NCI-H510A (cell line): Measurements from ENCODE around the gene GJB2.
"Not testable (repeated sequence)": the region's sequence is repeated elsewhere in the genome, so short reads cannot be mapped to it uniquely, and the experiment has no call there.

Experiments
- DNase-seq: peaks from one replicate; lab custom pipeline; 2025; lab: John Stamatoyannopoulos, UW

The GJB2 gene

GRCh38 chr13:20165417-20166257 lies 27.1 kb downstream of the GJB2 start:
- DNase-seq, result no peak

DNA sequence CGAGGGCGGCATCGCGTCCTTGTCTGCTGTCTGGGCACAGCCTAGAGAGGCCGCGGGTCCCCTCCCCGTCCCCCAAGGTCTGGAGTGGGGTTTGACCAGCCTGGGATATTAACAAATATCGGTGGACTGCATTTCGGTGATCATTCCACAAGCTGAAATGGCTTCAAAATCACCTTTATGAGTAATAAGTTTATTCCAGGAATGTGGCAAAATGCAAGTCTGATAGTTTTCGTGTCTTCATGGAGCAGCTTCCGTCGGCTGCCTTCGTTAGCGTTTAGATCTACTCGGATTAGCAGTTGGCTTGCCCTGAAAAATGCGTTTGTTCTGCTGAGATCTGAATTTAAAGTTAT lies 30.8 kb downstream of the GJB2 start:
- DNase-seq, result no peak

DNA sequence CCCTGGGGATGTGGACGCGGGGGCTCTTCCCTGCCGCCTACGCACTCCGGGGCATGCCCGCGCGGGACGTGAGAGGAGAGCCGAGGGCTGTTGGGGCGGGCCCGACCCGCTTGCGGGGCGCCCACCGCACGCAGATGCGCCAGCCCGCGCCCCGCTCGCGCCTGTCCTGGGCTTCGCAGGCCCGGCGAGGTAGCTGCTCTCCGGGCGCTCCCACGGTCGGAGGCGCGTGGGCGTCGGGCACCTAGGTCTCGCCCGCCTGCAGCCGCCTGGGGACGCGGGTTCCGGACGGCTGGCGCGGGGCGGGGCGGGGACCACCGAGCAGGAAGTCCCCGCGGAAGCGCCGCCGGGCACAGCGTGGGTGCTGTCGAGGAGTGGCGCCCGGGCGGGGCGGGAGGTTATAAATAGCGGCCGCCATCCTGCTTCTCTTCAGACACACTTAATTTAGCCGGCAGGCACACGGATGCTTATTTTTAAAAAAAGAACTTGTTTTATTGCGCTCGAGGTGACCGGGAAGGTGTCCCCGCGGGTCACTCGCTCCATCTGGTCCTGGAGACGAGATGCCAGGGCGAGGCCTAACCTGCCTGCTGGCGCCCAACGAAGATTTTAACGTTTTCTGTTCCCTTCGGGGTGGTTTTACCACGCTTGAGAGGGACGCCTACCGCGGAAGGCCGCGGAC lies 31.3 kb downstream of the GJB2 start:
- no peak for DNase-seq

DNA sequence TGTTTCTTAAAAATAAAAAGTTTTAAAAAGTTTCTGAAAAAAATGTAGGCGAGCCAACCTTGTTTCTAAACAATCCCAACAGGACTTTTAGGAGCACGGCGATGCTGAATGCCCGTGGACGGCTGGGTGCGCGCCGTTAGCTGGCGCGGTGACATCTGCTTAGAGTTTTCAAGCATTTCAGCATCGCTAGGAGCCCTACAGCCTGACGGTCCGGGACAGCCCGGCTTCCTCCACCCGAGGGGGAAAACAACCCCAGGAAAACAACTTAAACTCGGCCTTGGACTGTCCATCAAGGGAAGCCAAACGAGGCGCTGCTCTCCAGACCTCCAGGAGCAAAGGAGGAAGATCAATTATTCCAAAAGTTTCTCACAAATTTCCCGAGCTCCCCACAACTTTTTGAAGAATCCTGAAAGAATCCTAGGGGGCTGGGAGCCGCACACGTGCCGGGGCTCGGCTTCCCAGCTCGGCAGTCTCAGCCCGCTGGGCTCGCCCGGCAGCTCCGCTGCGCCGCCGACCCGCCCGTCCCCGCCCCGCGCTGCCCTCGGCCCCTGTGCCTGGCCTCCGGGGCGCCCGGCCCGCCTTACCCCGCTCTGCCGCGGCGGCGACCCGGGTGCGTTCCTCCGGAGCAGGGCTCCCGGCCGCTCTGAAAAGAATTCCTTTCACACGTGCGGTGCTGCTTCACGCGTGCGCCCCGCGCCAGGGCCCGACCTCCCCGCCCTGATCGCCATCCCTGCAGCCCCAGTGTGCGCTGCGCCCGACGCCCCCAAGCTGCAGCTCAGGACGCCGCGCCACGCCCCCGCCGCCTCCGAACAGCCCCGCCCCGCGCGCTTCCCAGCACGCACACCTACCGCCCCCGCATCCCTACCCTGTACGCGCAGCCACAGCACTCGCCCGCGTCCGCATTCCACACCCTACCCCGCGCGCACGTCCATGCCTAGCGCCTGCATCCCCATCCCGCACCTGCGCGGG lies 32.1 kb downstream of the GJB2 start, which contains the start of gene GJA3:
Gene GJA3 (minus strand): TSS at position 747 of the 969 bp plus-strand sequence. CDS start 17,764 bp downstream, outside the sequence.
- no peak for DNase-seq

GRCh38 chr13:20159646-20160305 lies 33.0 kb downstream of the GJB2 start:
- DNase-seq, result no peak

- no peak for DNase-seq
These were observed 35.5 kb downstream of the GJB2 start for GRCh38 chr13:20157151-20157796.

GRCh38 chr13:20156702-20157101 lies 36.0 kb downstream of the GJB2 start:
- no peak for DNase-seq

DNA sequence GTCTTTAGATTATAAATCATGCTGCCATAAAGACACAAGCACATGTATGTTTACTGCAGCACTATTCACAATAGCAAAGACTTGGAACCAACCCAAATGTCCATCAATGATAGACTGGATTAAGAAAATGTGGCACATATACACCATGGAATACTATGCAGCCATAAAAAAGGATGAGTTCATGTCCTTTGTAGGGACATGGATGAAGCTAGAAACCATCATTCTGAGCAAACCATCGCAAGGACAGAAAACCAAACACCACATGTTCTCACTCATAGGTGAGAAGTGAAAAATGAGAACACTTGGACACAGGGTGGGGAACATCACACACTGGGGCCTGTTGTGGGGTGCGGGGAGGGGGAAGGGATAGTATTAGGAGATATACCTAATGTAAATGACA lies 39.4 kb downstream of the GJB2 start:
- DNase-seq, result not testable (repeated sequence)

- no peak for DNase-seq
These were observed 41.1 kb downstream of the GJB2 start for GRCh38 chr13:20151612-20152011.

DNA sequence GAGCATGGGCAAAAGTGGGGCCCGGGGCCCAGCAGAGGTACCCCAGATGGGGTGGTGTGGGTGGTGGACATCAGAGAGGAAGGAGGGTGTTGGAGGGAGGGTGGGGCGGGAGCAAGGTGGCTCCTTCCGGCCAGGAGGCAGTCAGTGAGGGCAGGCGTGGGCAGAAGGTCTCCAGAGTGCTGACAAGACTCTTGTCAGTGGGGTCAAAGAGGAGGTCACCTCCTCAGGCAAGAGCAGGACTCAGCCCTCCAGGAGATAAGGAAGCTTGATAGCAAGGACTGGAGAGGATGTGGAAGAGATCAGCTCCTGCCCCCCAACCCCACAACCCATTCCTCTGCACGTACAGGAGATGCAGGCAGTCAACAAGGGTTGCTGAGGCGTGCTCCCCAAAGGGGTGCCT lies 41.7 kb downstream of the GJB2 start:
- DNase-seq, result no peak

DNA sequence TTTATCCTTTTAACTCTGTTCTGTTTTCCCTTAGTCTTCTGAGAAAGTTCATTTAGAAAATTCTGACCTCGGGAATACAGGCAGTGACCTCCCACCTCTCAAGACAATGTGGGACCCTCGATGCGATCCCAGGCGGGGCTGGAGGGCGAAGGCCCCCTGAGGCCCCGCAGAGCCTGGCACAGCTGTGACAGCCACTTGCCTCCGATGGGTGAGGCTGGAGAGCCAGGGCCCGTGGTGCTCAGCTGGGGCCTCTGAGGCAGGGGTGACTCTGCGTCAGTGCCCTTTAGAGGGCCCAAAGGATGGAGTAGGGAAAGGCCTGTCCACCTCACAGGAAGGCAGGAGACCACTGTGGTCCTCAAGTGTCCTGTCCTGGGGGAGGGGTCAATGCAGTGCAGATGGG lies 42.2 kb downstream of the GJB2 start:
- no peak for DNase-seq

DNA sequence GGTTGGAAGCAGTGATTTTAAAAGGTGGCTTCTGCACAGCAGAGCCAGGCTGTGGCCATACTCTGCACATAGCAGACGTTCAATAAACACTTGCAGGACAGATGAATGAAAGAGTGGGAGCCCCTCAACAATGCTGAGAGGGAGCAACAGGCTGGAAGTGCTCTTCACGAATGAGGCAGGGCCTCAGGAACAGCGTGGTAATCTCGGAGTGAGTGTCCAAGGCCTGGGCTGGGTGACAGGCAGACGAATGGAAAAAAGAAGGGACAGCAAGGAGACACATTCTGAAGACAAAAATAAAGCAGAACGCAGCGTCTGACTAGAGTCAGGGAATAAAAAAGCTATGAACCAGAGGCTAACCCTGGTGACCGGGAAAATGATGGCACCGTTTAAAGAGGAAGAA lies 43.0 kb downstream of the GJB2 start:
- no peak for DNase-seq

- DNase-seq, result no peak
These were observed 44.1 kb downstream of the GJB2 start for GRCh38 chr13:20148501-20149183.

- no peak for DNase-seq
These were observed 46.4 kb downstream of the GJB2 start for GRCh38 chr13:20146381-20146780.

GRCh38 chr13:20145521-20145920 lies 47.2 kb downstream of the GJB2 start:
- DNase-seq, result no peak

DNA sequence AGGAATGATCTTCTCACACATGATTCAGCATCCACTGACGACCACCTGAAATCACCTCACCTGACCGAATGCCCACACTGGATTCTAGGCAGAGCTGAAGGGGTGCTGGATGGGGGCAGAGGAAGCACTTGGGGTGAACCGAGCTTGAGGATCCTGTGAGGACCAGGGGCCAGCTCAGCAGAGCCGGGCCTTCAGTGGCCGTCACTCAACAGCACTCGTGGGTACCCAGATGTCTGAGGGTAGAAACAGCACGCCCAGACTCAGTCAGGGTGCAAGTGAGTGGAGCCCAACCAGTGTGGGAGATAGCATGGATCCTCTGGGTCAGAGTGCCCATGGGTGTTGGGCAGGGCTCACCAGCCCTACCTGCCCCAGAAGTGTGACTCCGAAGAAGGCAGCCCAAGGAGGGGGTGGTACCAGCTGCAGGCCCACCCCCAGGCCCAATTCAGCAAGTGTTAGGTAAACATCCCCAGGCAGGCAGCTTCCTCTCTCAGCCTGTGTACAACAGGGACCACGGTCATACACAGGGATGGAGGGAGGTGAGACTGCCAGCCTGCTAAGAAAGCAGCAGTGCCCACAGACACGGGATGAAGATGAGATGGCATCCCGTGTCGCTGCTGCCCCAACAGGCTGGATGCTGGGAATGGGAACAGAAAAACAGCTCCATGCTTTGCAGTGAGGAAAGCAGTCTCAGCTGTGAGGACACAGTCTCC lies 48.4 kb downstream of the GJB2 start:
- no peak for DNase-seq

GRCh38 chr13:20142927-20143480 lies 49.7 kb downstream of the GJB2 start:
- DNase-seq, result no peak

- DNase-seq, result no peak
These were observed 50.5 kb downstream of the GJB2 start for GRCh38 chr13:20142023-20142926.
